Suprapubic skin (tissue), 3 donors: Measurements from ENCODE around the gene NUP93.

ENCODE experiments used
- EP300 ChIP-seq: sonication (generic); formaldehyde crosslinking; IDR thresholded peaks from one replicate; pipeline ENCODE4 v1.6.1; 2017; ENCODE audit warnings: antibody characterized with exemption
- POLR2A ChIP-seq, 2 donors: fragments of 450-650 bp; IDR thresholded peaks; one replicate each; pipeline ENCODE4 v1.6.1; 2017; ENCODE audit warnings: antibody characterized with exemption in 2 of 2, mild to moderate bottlenecking in 2 of 2, moderate library complexity in 2 of 2
- TF ChIP-seq, protein P1 (sequence below), 2 donors: fragments of 200-600 bp in 1 of 2; fragments of 450-650 bp in 1 of 2; sonication (generic) in 1 of 2; IDR thresholded peaks; one replicate each; pipeline ENCODE4 v1.5.1; 2016 to 2019; ENCODE audit warnings: antibody characterized with exemption in 2 of 2, mild to moderate bottlenecking in 1 of 2, moderate library complexity in 1 of 2

DNA sequence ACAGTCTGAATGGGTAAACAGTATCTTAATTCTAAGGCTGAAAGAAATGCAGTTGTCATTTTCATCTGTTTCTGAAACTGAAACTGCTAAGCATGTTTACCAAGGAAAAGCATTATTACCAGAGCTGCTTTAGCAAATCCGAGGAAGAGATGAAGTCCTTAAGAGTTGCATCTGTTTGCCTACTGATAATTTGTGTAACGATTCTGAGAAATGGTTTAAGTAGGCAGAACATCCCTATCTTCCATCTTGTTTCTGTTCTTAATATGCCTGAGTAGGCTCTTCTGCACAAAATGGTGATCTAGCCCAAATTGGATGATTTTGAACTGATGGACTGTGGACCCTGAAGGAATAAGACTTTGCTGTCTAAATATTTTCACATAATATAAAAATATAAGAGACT, 34.9 kb downstream of the NUP93 start:
- TF ChIP-seq, protein P1, sequence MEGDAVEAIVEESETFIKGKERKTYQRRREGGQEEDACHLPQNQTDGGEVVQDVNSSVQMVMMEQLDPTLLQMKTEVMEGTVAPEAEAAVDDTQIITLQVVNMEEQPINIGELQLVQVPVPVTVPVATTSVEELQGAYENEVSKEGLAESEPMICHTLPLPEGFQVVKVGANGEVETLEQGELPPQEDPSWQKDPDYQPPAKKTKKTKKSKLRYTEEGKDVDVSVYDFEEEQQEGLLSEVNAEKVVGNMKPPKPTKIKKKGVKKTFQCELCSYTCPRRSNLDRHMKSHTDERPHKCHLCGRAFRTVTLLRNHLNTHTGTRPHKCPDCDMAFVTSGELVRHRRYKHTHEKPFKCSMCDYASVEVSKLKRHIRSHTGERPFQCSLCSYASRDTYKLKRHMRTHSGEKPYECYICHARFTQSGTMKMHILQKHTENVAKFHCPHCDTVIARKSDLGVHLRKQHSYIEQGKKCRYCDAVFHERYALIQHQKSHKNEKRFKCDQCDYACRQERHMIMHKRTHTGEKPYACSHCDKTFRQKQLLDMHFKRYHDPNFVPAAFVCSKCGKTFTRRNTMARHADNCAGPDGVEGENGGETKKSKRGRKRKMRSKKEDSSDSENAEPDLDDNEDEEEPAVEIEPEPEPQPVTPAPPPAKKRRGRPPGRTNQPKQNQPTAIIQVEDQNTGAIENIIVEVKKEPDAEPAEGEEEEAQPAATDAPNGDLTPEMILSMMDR (IDR thresholded peaks at IDR 0.05), result no peak
- no peak for TF ChIP-seq POLR2A (IDR thresholded peaks at IDR 0.05)
- TF ChIP-seq EP300, result no peak
